GM12878 (cell line): ENCODE measurements around the gene TRIL. TPM values are rescaled to one million over a fixed set of nuclear protein-coding genes. Genes with fewer than 3 reads are reported as not detected.

ENCODE experiments used
- ATAC-seq: fragments of 200-7000 bp; cut with Tn5 transposase; 3 replicates; pipeline ENCODE4 v1.9.1; 2020; ENCODE audit warnings: mild to moderate bottlenecking, moderate library complexity
- BruUV-seq: library from RNA; stranded (reverse); fragments of 400-500 nt; replicated peaks from 2 replicates; lab custom pipeline; 2021; lab: Mats Ljungman, UMichigan
- CTCF ChIA-PET: fragments of 300-600 bp; sonication (Branson Sonifier 250); formaldehyde crosslinking; extraction: SDS; loops from one replicate; lab custom pipeline; 2021; ENCODE audit warnings: inconsistent platforms; lab: Yijun Ruan, JAX
- POLR2A ChIA-PET: fragments of 350-600 bp; formaldehyde crosslinking; extraction: SDS; loops from one replicate; lab custom pipeline; 2021; ENCODE audit warnings: inconsistent platforms; lab: Charles Lee
- RAD21 ChIA-PET: fragments of 300-600 bp; sonication (Branson Sonifier 250); formaldehyde crosslinking; loops from one replicate; lab custom pipeline; 2023; ENCODE audit warnings: antibody characterized with exemption; ENCODE audit not compliant: unreplicated experiment; lab: Charles Lee
- SMC1A ChIA-PET: fragments of 300-600 bp; sonication (Branson Sonifier 250); formaldehyde crosslinking; loops from one replicate; lab custom pipeline; 2023; ENCODE audit not compliant: unreplicated experiment, uncharacterized antibody; lab: Charles Lee
- DNase-seq: peaks from one replicate; pipeline ENCODE4 v3.0.0-alpha.2; 2011; ENCODE audit warnings: low read depth, low spot score
- FAIRE-seq: peaks from 3 replicates; lab custom pipeline; 2011; peaks lifted over from hg19 to GRCh38; lab: Jason Lieb, UNC
- H2AFZ ChIP-seq: 2 replicates; pipeline ENCODE4 v1.6.0; 2011; ENCODE audit warnings: low read depth, low read length, control low read depth; ENCODE audit not compliant: control insufficient read depth
- H3K27ac ChIP-seq: 2 replicates; pipeline ENCODE4 v1.5.1; 2011; ENCODE audit warnings: control low read depth; ENCODE audit not compliant: control insufficient read depth, insufficient read depth
- H3K27me3 ChIP-seq, 2 experiments: replicated peaks in 1 of 2; 2 replicates each; pipeline versions ENCODE4 v1.6.0 to v1.6.1; 2011; ENCODE audit warnings: low read length in 1 of 2; ENCODE audit not compliant: control insufficient read depth in 2 of 2, insufficient read depth in 2 of 2
- H3K36me3 ChIP-seq, 2 experiments: 2 replicates each; pipeline ENCODE4 v1.5.1; 2011; ENCODE audit warnings: low read length in 1 of 2; ENCODE audit not compliant: control insufficient read depth in 2 of 2, insufficient read depth in 2 of 2
- H3K4me1 ChIP-seq: 2 replicates; pipeline ENCODE4 v1.6.1; 2011; ENCODE audit warnings: mild to moderate bottlenecking, low read length, moderate library complexity, mixed read lengths; ENCODE audit not compliant: control insufficient read depth, insufficient read depth
- H3K4me2 ChIP-seq: 2 replicates; pipeline ENCODE4 v1.6.0; 2011; ENCODE audit warnings: control low read depth; ENCODE audit not compliant: control insufficient read depth, insufficient read depth
- H3K4me3 ChIP-seq: fragments of 200-600 bp; sonication (generic); 2 replicates; pipeline ENCODE4 v1.5.1; 2016
- H3K79me2 ChIP-seq: 2 replicates; pipeline ENCODE4 v1.6.0; 2011; ENCODE audit warnings: low read length; ENCODE audit not compliant: control insufficient read depth, insufficient read depth
- H3K9ac ChIP-seq: 2 replicates; pipeline ENCODE4 v1.8.0; 2011; ENCODE audit warnings: low read length, control low read depth, mixed read lengths; ENCODE audit not compliant: control insufficient read depth, insufficient read depth
- H3K9me3 ChIP-seq: replicated peaks from 3 replicates; pipeline ENCODE4 v1.5.1; 2011; ENCODE audit warnings: mild to moderate bottlenecking, low read length; ENCODE audit not compliant: control insufficient read depth, insufficient read depth
- H4K20me1 ChIP-seq: 2 replicates; pipeline ENCODE4 v1.6.0; 2011; ENCODE audit not compliant: control insufficient read depth, insufficient read depth
- BCL11A ChIP-seq: IDR thresholded peaks from 2 replicates; pipeline ENCODE4 v1.6.1; 2011; ENCODE audit warnings: low read depth, low read length
- IKZF2 ChIP-seq, 2 experiments: fragments of 450-650 bp; IDR thresholded peaks; 2 replicates each; pipeline ENCODE4 v1.6.1; 2017; ENCODE audit warnings: mild to moderate bottlenecking in 2 of 2, moderate library complexity in 2 of 2
- NBN ChIP-seq: fragments of 450-650 bp; IDR thresholded peaks from 2 replicates; pipeline ENCODE4 v1.6.1; 2016
- NRF1 ChIP-seq: conservative IDR thresholded peaks from 2 replicates; pipeline ENCODE4 v1.6.1; 2011; ENCODE audit warnings: mild to moderate bottlenecking, low read depth, low read length, improper control_type of control experiment
- POLR2AphosphoS2 ChIP-seq: IDR thresholded peaks from 2 replicates; pipeline ENCODE4 v1.6.1; 2011; ENCODE audit warnings: low read depth, mild to moderate bottlenecking, low read length, improper control_type of control experiment, moderate library complexity
- SMAD5 ChIP-seq: IDR thresholded peaks from 2 replicates; pipeline ENCODE4 v1.6.1; 2016; ENCODE audit warnings: antibody characterized with exemption, low read depth
- SMC3 ChIP-seq: IDR thresholded peaks from 2 replicates; pipeline ENCODE4 v1.6.1; 2011; ENCODE audit warnings: low read length, improper control_type of control experiment, borderline replicate concordance
- SREBF2 ChIP-seq: IDR thresholded peaks from 2 replicates; pipeline ENCODE4 v1.6.1; 2012; ENCODE audit warnings: mild to moderate bottlenecking, low read length
- ZNF384 ChIP-seq: IDR thresholded peaks from 2 replicates; pipeline ENCODE4 v1.6.1; 2012; ENCODE audit warnings: low read depth, mild to moderate bottlenecking, low read length, improper control_type of control experiment, borderline replicate concordance
- ZNF622 ChIP-seq: fragments of 450-650 bp; IDR thresholded peaks from 2 replicates; pipeline ENCODE4 v1.6.1; 2017; ENCODE audit warnings: mild to moderate bottlenecking, inconsistent platforms
- ZSCAN29 ChIP-seq: fragments of 450-650 bp; IDR thresholded peaks from 2 replicates; pipeline ENCODE4 v1.6.1; 2017; ENCODE audit warnings: mild to moderate bottlenecking, moderate library complexity
- WGBS: methylation state at CpG from one replicate; pipeline ENCODE4 v1.1.6; 2016; ENCODE audit warnings: low lambda C conversion rate; ENCODE audit not compliant: insufficient replicate concordance, insufficient coverage; ENCODE audit errors: missing lambda C conversion rate; 5-methylcytosine and 5-hydroxymethylcytosine counted together
- in situ Hi-C: fragments of 300-500 bp; cut with MboI; formaldehyde crosslinking; loops from 9 replicates; pipeline ENCODE4 v1.14.3; 2018; ENCODE audit warnings: mixed read lengths
- intact Hi-C: fragments of 100-400 bp; cut with micrococcal nuclease; formaldehyde crosslinking; loops from one replicate; pipeline ENCODE4 v1.14.2; 2022; ENCODE audit not compliant: unreplicated experiment
- polyA plus RNA-seq, 11 experiments: library from polyadenylated mRNA; depleted of rRNA in 4 of 11; unstranded in 6 of 11; stranded (reverse) in 5 of 11; fragments of >200 nt; fragmentation: Nextera tagmentation in 4 of 11; fragmentation: Illumina TruSeq in 1 of 11; extraction: Ambion mirVana in 4 of 11; extraction: Trizol in 1 of 11; gene quantifications; 1 replicate in 1 of 11; 2 replicates in 10 of 11; pipeline versions ENCODE4 v1.2.1 to v1.2.3, GENCODE V29; 2011 to 2016; ENCODE audit warnings: inconsistent platforms in 2 of 11, missing spikeins in 2 of 11, low read depth in 1 of 11
- total RNA-seq, 4 experiments: library from RNA; depleted of rRNA in 3 of 4; stranded (reverse); fragments of >200 nt in 3 of 4; fragmentation: Illumina TruSeq in 1 of 4; extraction: Trizol in 1 of 4; gene quantifications; 2 replicates each; pipeline versions ENCODE4 v1.2.1 to v1.2.3, GENCODE V29; 2013 to 2021
- TF ChIP-seq, protein P1 (sequence below): fragments of 450-650 bp; IDR thresholded peaks from 2 replicates; pipeline ENCODE4 v1.6.1; 2016; ENCODE audit warnings: mild to moderate bottlenecking, moderate library complexity, borderline replicate concordance
- TF ChIP-seq, protein P2 (sequence below): IDR thresholded peaks from 2 replicates; pipeline ENCODE4 v1.6.1; 2011; ENCODE audit warnings: low read depth, low read length, improper control_type of control experiment, borderline replicate concordance
- TF ChIP-seq, protein P3 (sequence below): fragments of 450-650 bp; IDR thresholded peaks from 2 replicates; pipeline ENCODE4 v1.6.1; 2016; ENCODE audit warnings: mild to moderate bottlenecking

The TRIL gene
- total and polyA plus RNA-seq, 10 of the 15 experiments (the other 5 are each of a cell fraction or from before 2014, with no cell fraction given) = not detected

DNA sequence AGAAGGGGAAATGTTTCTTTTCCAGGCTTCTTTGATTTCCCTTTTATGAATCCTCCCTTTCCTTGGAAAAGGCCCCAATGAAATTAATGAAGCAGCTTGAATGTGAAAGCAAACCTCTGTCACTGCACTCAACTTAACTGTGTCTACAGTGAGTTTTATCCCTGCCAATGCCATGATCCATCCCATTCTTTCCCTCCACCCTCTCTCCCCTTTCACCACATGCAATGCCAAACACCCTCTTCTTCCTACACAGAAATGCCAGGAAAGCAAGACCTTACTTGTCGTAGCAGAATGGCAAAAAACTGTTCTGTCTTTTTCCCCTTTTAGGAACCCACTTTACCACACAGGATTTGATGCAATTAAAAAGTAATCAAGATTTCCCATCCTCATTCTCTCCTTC, 47.3 kb upstream of the TRIL start (continued):
- TF ChIP-seq, protein P1, sequence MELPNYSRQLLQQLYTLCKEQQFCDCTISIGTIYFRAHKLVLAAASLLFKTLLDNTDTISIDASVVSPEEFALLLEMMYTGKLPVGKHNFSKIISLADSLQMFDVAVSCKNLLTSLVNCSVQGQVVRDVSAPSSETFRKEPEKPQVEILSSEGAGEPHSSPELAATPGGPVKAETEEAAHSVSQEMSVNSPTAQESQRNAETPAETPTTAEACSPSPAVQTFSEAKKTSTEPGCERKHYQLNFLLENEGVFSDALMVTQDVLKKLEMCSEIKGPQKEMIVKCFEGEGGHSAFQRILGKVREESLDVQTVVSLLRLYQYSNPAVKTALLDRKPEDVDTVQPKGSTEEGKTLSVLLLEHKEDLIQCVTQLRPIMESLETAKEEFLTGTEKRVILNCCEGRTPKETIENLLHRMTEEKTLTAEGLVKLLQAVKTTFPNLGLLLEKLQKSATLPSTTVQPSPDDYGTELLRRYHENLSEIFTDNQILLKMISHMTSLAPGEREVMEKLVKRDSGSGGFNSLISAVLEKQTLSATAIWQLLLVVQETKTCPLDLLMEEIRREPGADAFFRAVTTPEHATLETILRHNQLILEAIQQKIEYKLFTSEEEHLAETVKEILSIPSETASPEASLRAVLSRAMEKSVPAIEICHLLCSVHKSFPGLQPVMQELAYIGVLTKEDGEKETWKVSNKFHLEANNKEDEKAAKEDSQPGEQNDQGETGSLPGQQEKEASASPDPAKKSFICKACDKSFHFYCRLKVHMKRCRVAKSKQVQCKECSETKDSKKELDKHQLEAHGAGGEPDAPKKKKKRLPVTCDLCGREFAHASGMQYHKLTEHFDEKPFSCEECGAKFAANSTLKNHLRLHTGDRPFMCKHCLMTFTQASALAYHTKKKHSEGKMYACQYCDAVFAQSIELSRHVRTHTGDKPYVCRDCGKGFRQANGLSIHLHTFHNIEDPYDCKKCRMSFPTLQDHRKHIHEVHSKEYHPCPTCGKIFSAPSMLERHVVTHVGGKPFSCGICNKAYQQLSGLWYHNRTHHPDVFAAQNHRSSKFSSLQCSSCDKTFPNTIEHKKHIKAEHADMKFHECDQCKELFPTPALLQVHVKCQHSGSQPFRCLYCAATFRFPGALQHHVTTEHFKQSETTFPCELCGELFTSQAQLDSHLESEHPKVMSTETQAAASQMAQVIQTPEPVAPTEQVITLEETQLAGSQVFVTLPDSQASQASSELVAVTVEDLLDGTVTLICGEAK = no peak
- TF ChIP-seq ZNF384 (no peak), SREBF2 (no peak)

DNA sequence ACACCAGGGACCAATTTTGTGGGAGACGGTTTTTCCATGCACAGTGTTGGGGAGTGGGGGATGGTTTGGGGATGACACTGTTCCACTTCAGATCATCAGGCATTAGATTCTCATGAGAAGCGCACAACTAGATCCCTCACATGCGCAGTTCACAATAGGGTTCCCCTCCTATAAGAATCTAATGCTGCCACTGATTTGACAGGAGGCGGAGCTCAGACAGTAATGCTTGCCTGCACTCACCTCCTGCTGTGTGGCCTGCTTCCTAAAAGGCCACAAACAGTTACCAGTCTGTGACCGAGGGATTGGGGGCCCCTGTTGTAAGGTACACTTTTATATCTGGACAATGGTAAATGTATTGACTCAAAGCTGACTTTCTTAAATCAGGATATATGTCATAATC, 45.6 kb upstream of the TRIL start:
- Histone ChIP-seq H2AFZ (no peak overlapping the region), H3K4me2 (no peak overlapping the region), H3K4me1 (no peaks in the 10 kb centered on the region), H3K9me3 (no peaks in the 10 kb centered on the region), H3K36me3 (no peaks in the 10 kb centered on the region), H3K27ac (no peak overlapping the region), H3K27me3 (no peaks in the 10 kb centered on the region; a peak in 1 of 4 replicates), H4K20me1 (no peaks in the 10 kb centered on the region), H3K9ac (no peak overlapping the region), H3K4me3 (no peak overlapping the region), H3K79me2 (no peaks in the 10 kb centered on the region)
- POLR2A ChIA-PET = no interaction called here
- BruUV-seq = no TSS peak
- RAD21 ChIA-PET = interaction anchor here (0.5 kb wide), 1 partner anchor 1820 kb away, joined by 3 read pairs; no protein-coding TSS in a partner anchor
- intact Hi-C loops = no loop called here
- SMC1A ChIA-PET = no interaction called here
- DNase-seq (no peak), FAIRE-seq (no peak), ATAC-seq (no peak)
- in situ Hi-C loops = no loop called here
- CTCF ChIA-PET = interaction anchor here (1.2 kb wide), 1 partner anchor 77 kb away, joined by 3 read pairs; no protein-coding TSS in a partner anchor
- 28% methylated on average over 5 of the region's 5 CpGs for WGBS
- TF ChIP-seq SMC3 = no peak
- no peak for TF ChIP-seq IKZF2 (IDR thresholded peaks at IDR 0.05)
- TF ChIP-seq ZSCAN29 = no peak
- no peak for TF ChIP-seq ZNF622
- TF ChIP-seq SREBF2 = no peak
- no peak for TF ChIP-seq POLR2AphosphoS2
- no peak for TF ChIP-seq BCL11A
- TF ChIP-seq NBN = no peak
- TF ChIP-seq SMAD5 = no peak
- TF ChIP-seq, protein P2, sequence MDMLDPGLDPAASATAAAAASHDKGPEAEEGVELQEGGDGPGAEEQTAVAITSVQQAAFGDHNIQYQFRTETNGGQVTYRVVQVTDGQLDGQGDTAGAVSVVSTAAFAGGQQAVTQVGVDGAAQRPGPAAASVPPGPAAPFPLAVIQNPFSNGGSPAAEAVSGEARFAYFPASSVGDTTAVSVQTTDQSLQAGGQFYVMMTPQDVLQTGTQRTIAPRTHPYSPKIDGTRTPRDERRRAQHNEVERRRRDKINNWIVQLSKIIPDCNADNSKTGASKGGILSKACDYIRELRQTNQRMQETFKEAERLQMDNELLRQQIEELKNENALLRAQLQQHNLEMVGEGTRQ = no peak
- TF ChIP-seq, protein P1 = no peak
- no peak for TF ChIP-seq NRF1
- TF ChIP-seq, protein P3, sequence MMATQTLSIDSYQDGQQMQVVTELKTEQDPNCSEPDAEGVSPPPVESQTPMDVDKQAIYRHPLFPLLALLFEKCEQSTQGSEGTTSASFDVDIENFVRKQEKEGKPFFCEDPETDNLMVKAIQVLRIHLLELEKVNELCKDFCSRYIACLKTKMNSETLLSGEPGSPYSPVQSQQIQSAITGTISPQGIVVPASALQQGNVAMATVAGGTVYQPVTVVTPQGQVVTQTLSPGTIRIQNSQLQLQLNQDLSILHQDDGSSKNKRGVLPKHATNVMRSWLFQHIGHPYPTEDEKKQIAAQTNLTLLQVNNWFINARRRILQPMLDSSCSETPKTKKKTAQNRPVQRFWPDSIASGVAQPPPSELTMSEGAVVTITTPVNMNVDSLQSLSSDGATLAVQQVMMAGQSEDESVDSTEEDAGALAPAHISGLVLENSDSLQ = no peak
